ENCODE measurements around the gene SAPCD2. TPM values are rescaled to one million over a fixed set of nuclear protein-coding genes. Genes with fewer than 3 reads are reported as not detected.

Gene SAPCD2
- total and polyA plus RNA-seq, 10 donors, result 0.76 to 6.5 (median 2.4) TPM

GRCh38 chr9:137040568-137040967 is 29.8 kb downstream of the SAPCD2 start:
- Histone ChIP-seq H3K27me3 (replicated peaks in 1 of 7) (peaks cover 0 to 63% (median 24%) of the 10 kb centered on the region in 7 donors), H3K4me1 (peaks cover 21 to 72% (median 45%) of the 10 kb centered on the region in 6 donors), H3K36me3 (peaks cover 0 to 42% (median 10%) of the 10 kb centered on the region in 6 donors), H3K27ac (peak overlapping the region in 7 of 8 donors; percentile 26 to 83 (median 78)), H3K9me3 (no peaks in the 10 kb centered on the region), H3K4me3 (peak overlapping the region in 7 of 8 donors; percentile 3 to 58 (median 23))
- intact Hi-C loops (cut with DNase I; ENCODE audit: low total_unique reads), result no loop called here
- DNase-seq, result no peak
- TF ChIP-seq CTCF (IDR thresholded peaks at IDR 0.05 in 8 of 11, conservative IDR thresholded peaks at IDR 0.05 in 3 of 11) (no peak), POLR2AphosphoS5 (IDR thresholded peaks at IDR 0.05) (peak in 1 of 3 donors; percentile 50)
- WGBS, 5 donors, result 65 to 86% (median 79%) methylated on average over 15 to 23 of the region's 23 CpGs

- peaks cover 0 to 42% (median 10%) of the 10 kb centered on the region in 6 donors for H3K36me3 ChIP-seq
- WGBS, 5 donors, result 88 to 96% (median 91%) methylated on average over 22 to 32 of the region's 32 CpGs
- intact Hi-C loops (cut with DNase I; ENCODE audit: low total_unique reads), result loop anchor here (5.0 to 10.0 kb wide), 2 partner anchors 95 to 252 kb away; partner anchors contain the start of genes C8G and FBXW5
- peak overlapping the region in 1 of 8 donors; percentile 81 for H3K27ac ChIP-seq
- TF ChIP-seq POLR2AphosphoS5 (IDR thresholded peaks at IDR 0.05), result no peak
- no peak for TF ChIP-seq CTCF (IDR thresholded peaks at IDR 0.05 in 8 of 11, conservative IDR thresholded peaks at IDR 0.05 in 3 of 11)
- TF ChIP-seq POLR2A (IDR thresholded peaks at IDR 0.05), result no peak
- no peak overlapping the region for H3K4me3 ChIP-seq
- peaks cover 24 to 72% (median 46%) of the 10 kb centered on the region in 6 donors for H3K4me1 ChIP-seq
- peaks cover 0 to 55% (median 16%) of the 10 kb centered on the region in 7 donors for H3K27me3 ChIP-seq (replicated peaks in 1 of 7)
- H3K9me3 ChIP-seq, result no peaks in the 10 kb centered on the region
- DNase-seq, result peak; percentile 76
Observed at GRCh38 chr9:137039611-137040366, 30.6 kb downstream of the SAPCD2 start.

GRCh38 chr9:137038916-137039315 is 31.4 kb downstream of the SAPCD2 start:
- peaks cover 0 to 42% (median 10%) of the 10 kb centered on the region in 6 donors for H3K36me3 ChIP-seq

More at GRCh38 chr9:137038916-137039315, 31.4 kb downstream of the SAPCD2 start:
- intact Hi-C loops (cut with DNase I; ENCODE audit: low total_unique reads), result loop anchor here (5.0 to 10.0 kb wide), 2 partner anchors 94 to 252 kb away; partner anchors contain the start of genes C8G and FBXW5
- H3K27ac ChIP-seq, result no peak overlapping the region
- H3K4me1 ChIP-seq, result peaks cover 20 to 72% (median 44%) of the 10 kb centered on the region in 6 donors
- TF ChIP-seq POLR2AphosphoS5 (IDR thresholded peaks at IDR 0.05) (peak in 1 of 3 donors; percentile 46), CTCF (IDR thresholded peaks at IDR 0.05 in 8 of 11, conservative IDR thresholded peaks at IDR 0.05 in 3 of 11) (no peak)
- H3K9me3 ChIP-seq, result no peaks in the 10 kb centered on the region
- no peak overlapping the region for H3K4me3 ChIP-seq
- DNase-seq, result no peak
- 85 to 91% (median 89%) methylated on average over 3 to 9 of the region's 9 CpGs for WGBS, 5 donors
- H3K27me3 ChIP-seq (replicated peaks in 1 of 7), result peaks cover 0 to 46% (median 10%) of the 10 kb centered on the region in 7 donors

All from spleen (tissue), 11 donors.